ENCODE measurements around the gene CD163L1. TPM values are rescaled to one million over a fixed set of nuclear protein-coding genes. Genes with fewer than 3 reads are reported as not detected.

CD163L1 gene
- total RNA-seq, 1 experiment from 2014 or later, result 27.0 TPM

DNA sequence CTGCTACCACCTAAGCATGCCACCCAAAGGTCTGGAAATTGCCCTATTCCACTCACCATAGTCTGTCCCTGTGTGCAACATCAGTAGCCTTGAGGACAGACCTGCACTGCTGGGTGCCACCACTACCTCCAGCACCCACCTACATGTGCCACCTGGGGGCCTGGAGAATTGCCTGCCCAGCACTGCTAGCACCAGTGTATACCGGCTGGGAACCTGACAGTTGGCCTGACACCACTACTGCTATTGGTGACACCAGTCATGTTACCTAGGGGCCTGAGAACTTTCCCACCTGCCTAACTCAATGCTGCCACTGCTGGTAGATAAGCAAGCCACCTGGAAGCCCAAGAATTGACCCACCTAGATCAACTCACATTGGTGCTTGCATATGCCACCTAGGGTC, 60.8 kb downstream of the CD163L1 start:
- RAD21 ChIA-PET (ENCODE audit: low non-redundant PET in 1 of 2, low total read pairs in 2 of 2, uncharacterized antibody in 2 of 2, unreplicated experiment in 2 of 2), result no interaction called here

More for the DNA sequence above, 60.8 kb downstream of the CD163L1 start:
- no peaks in the 10 kb centered on the region for H3K9me2 ChIP-seq (ENCODE audit: insufficient read depth)
- CTCF ChIA-PET, result no interaction called here
- H3K27me3 ChIP-seq (ENCODE audit: insufficient read depth, low read length), result no peaks in the 10 kb centered on the region
- H4K20me1 ChIP-seq (ENCODE audit: insufficient read depth), result no peaks in the 10 kb centered on the region
- H3K79me2 ChIP-seq (ENCODE audit: insufficient read depth, low read length), result no peaks in the 10 kb centered on the region
- H3K4me3 ChIP-seq (replicated peaks in 1 of 2; ENCODE audit: low read depth in 1 of 2, low read length in 2 of 2), result no peak overlapping the region
- TF ChIP-seq MAX (IDR thresholded peaks at IDR 0.05), result no peak
- no peak for TF ChIP-seq SIN3A (IDR thresholded peaks at IDR 0.05; ENCODE audit: low read depth)
- no peak for TF ChIP-seq POLR2AphosphoS5 (IDR thresholded peaks at IDR 0.05; ENCODE audit: low read depth, low read length)
- no peak for TF ChIP-seq SP1 (IDR thresholded peaks at IDR 0.05; ENCODE audit: low read depth)
- no peak for TF ChIP-seq POLR2A (IDR thresholded peaks at IDR 0.05; ENCODE audit: borderline replicate concordance, extremely low read depth, insufficient read depth, insufficient read length)
- no peak for TF ChIP-seq EZH2 (IDR thresholded peaks at IDR 0.05)
- TF ChIP-seq, protein P1, sequence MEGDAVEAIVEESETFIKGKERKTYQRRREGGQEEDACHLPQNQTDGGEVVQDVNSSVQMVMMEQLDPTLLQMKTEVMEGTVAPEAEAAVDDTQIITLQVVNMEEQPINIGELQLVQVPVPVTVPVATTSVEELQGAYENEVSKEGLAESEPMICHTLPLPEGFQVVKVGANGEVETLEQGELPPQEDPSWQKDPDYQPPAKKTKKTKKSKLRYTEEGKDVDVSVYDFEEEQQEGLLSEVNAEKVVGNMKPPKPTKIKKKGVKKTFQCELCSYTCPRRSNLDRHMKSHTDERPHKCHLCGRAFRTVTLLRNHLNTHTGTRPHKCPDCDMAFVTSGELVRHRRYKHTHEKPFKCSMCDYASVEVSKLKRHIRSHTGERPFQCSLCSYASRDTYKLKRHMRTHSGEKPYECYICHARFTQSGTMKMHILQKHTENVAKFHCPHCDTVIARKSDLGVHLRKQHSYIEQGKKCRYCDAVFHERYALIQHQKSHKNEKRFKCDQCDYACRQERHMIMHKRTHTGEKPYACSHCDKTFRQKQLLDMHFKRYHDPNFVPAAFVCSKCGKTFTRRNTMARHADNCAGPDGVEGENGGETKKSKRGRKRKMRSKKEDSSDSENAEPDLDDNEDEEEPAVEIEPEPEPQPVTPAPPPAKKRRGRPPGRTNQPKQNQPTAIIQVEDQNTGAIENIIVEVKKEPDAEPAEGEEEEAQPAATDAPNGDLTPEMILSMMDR (IDR thresholded peaks at IDR 0.05 in 2 of 3, conservative IDR thresholded peaks at IDR 0.05 in 1 of 3; ENCODE audit: borderline replicate concordance in 1 of 3, insufficient read depth in 1 of 3, low read depth in 2 of 3, low read length in 2 of 3), result no peak
- TF ChIP-seq FOSL1 (IDR thresholded peaks at IDR 0.05; ENCODE audit: low read depth), result no peak
- no peak for TF ChIP-seq YY1 (IDR thresholded peaks at IDR 0.05; ENCODE audit: extremely low read depth, insufficient replicate concordance, low read depth, low read length)
- TF ChIP-seq EZH2phosphoT487 (IDR thresholded peaks at IDR 0.05; ENCODE audit: borderline replicate concordance), result no peak
- TF ChIP-seq EGR1 (IDR thresholded peaks at IDR 0.05; ENCODE audit: low read depth), result no peak
- TF ChIP-seq, protein P2, sequence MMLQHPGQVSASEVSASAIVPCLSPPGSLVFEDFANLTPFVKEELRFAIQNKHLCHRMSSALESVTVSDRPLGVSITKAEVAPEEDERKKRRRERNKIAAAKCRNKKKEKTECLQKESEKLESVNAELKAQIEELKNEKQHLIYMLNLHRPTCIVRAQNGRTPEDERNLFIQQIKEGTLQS (IDR thresholded peaks at IDR 0.05), result no peak
- no peak for TF ChIP-seq ZNF274 (IDR thresholded peaks at IDR 0.05; ENCODE audit: low read depth, low read length)
- TF ChIP-seq, protein P3, sequence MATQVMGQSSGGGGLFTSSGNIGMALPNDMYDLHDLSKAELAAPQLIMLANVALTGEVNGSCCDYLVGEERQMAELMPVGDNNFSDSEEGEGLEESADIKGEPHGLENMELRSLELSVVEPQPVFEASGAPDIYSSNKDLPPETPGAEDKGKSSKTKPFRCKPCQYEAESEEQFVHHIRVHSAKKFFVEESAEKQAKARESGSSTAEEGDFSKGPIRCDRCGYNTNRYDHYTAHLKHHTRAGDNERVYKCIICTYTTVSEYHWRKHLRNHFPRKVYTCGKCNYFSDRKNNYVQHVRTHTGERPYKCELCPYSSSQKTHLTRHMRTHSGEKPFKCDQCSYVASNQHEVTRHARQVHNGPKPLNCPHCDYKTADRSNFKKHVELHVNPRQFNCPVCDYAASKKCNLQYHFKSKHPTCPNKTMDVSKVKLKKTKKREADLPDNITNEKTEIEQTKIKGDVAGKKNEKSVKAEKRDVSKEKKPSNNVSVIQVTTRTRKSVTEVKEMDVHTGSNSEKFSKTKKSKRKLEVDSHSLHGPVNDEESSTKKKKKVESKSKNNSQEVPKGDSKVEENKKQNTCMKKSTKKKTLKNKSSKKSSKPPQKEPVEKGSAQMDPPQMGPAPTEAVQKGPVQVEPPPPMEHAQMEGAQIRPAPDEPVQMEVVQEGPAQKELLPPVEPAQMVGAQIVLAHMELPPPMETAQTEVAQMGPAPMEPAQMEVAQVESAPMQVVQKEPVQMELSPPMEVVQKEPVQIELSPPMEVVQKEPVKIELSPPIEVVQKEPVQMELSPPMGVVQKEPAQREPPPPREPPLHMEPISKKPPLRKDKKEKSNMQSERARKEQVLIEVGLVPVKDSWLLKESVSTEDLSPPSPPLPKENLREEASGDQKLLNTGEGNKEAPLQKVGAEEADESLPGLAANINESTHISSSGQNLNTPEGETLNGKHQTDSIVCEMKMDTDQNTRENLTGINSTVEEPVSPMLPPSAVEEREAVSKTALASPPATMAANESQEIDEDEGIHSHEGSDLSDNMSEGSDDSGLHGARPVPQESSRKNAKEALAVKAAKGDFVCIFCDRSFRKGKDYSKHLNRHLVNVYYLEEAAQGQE (IDR thresholded peaks at IDR 0.05; ENCODE audit: low read depth), result no peak
- TF ChIP-seq CBX3 (IDR thresholded peaks at IDR 0.05; ENCODE audit: low read depth), result no peak
- POLR2A ChIA-PET, result no interaction called here
- H3K9me3 ChIP-seq (ENCODE audit: control insufficient read depth in 1 of 2, insufficient read depth in 1 of 2, low read depth in 1 of 2, low read length in 2 of 2), result no peaks in the 10 kb centered on the region
- no peak overlapping the region for H3K27ac ChIP-seq (ENCODE audit: low read depth, low read length)
- H3K4me2 ChIP-seq (ENCODE audit: low read length), result no peak overlapping the region
- no peak for ATAC-seq
- H2AFZ ChIP-seq (ENCODE audit: low read depth, low read length, poor library complexity, severe bottlenecking), result no peak overlapping the region
- no peaks in the 10 kb centered on the region for H3K4me1 ChIP-seq (ENCODE audit: control insufficient read depth in 1 of 2, insufficient read depth in 2 of 2, low read length in 2 of 2)
- no peak for DNase-seq (ENCODE audit: low read depth, low spot score)
- H3K36me3 ChIP-seq (ENCODE audit: control insufficient read depth in 1 of 2, insufficient read depth in 2 of 2, low read length in 2 of 2), result no peaks in the 10 kb centered on the region
- intact Hi-C loops (cut with micrococcal nuclease), result no loop called here
- no TSS peak for BruUV-seq (replicated peaks)
- no peak overlapping the region for H3K9ac ChIP-seq (ENCODE audit: low read length)

Measured in HCT116 (cell line).